Cardiac fibroblast (primary cell): ENCODE data around the gene ZFR.
A peak's percentile ranks its signal among the peaks of the same experiment; 100 is the strongest.
"Not testable (repeated sequence)": the region's sequence is repeated elsewhere in the genome, so short reads cannot be mapped to it uniquely, and the experiment has no call there.

Experiments
- DNase-seq, 2 donors: peaks; one replicate each; pipeline versions ENCODE4 v3.0.0 to v3.0.0-alpha.2; 2010; ENCODE audit warnings: low read depth in 2 of 2
- H3K4me3 ChIP-seq, 2 donors: replicated peaks in 1 of 2; 1 replicate in 1 of 2; 2 replicates in 1 of 2; pipeline ENCODE4 v1.5.1; 2011; ENCODE audit warnings: low read depth in 2 of 2, low read length in 2 of 2, mild to moderate bottlenecking in 2 of 2, moderate library complexity in 1 of 2
- TF ChIP-seq, protein P1 (sequence below): IDR thresholded peaks from one replicate; pipeline ENCODE4 v1.5.1; 2011; ENCODE audit warnings: low read depth, mild to moderate bottlenecking, low read length, inconsistent platforms

Gene ZFR

DNA sequence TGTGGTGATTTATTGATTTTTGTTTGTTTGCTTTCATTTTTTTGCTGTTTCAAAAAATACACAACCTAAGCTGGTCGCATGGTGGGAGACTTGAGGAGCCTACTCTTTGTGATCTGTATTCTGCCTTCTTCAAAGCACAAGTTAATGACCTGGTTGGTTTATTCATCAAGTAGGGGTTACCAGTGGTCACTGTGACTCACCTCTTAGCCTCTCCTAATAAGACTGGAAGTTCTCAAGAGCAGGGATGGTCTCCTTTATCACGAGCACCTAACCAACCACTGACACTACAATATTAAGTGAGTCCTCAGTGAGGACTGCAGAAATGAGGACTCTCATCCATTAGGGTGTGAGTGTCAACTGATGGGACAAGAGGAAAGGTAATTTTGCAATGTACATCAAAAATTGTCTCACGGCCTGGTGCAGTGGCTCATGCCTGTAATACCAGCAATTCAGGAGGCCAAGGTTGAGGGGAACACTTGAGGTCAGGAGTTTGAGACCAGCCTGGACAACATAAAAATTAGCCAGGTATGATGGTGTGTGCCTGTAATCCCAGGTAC lies 118.2 kb downstream of the ZFR start:
- DNase-seq: peak in 1 of 2 donors; percentile 45
- TF ChIP-seq, protein P1, sequence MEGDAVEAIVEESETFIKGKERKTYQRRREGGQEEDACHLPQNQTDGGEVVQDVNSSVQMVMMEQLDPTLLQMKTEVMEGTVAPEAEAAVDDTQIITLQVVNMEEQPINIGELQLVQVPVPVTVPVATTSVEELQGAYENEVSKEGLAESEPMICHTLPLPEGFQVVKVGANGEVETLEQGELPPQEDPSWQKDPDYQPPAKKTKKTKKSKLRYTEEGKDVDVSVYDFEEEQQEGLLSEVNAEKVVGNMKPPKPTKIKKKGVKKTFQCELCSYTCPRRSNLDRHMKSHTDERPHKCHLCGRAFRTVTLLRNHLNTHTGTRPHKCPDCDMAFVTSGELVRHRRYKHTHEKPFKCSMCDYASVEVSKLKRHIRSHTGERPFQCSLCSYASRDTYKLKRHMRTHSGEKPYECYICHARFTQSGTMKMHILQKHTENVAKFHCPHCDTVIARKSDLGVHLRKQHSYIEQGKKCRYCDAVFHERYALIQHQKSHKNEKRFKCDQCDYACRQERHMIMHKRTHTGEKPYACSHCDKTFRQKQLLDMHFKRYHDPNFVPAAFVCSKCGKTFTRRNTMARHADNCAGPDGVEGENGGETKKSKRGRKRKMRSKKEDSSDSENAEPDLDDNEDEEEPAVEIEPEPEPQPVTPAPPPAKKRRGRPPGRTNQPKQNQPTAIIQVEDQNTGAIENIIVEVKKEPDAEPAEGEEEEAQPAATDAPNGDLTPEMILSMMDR: no peak

GRCh38 chr5:32325616-32326015 lies 118.9 kb downstream of the ZFR start:
- TF ChIP-seq, protein P1: no peak
- no peak overlapping the region for H3K4me3 ChIP-seq
- no peak for DNase-seq

More for the DNA sequence above, 118.2 kb downstream of the ZFR start:
- no peak overlapping the region for H3K4me3 ChIP-seq

DNA sequence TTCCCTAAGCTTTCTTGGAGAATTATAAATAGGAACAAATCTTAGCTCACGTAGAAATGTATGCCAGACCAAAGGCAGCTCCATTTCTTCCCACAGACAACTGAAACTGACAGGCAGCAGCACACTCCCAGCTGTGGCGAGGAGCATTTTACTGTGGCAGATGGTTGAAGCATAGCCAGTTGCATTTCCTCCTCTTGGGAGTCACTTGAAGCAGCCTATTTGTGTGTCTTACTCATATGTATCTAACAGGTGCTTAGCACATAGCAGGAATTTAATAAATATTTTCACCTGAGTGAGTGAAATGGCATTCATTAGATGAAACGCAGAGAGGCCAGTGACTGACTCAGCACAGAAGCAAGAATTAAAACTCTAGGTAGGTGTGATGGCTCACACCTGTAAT lies 119.5 kb downstream of the ZFR start:
- TF ChIP-seq, protein P1: no peak
- no peak overlapping the region for H3K4me3 ChIP-seq
- DNase-seq: peak; percentile 22 to 51

GRCh38 chr5:32323741-32324140 lies 120.8 kb downstream of the ZFR start:
- H3K4me3 ChIP-seq: no peak overlapping the region
- no peak for DNase-seq
- TF ChIP-seq, protein P1: no peak

- DNase-seq: no peak
- TF ChIP-seq, protein P1: no peak
- H3K4me3 ChIP-seq: no peak overlapping the region
Measured at GRCh38 chr5:32322882-32323281, 121.7 kb downstream of the ZFR start.

- H3K4me3 ChIP-seq, DNase-seq: not testable (repeated sequence)
Measured at GRCh38 chr5:32321787-32322186, 122.8 kb downstream of the ZFR start.

DNA sequence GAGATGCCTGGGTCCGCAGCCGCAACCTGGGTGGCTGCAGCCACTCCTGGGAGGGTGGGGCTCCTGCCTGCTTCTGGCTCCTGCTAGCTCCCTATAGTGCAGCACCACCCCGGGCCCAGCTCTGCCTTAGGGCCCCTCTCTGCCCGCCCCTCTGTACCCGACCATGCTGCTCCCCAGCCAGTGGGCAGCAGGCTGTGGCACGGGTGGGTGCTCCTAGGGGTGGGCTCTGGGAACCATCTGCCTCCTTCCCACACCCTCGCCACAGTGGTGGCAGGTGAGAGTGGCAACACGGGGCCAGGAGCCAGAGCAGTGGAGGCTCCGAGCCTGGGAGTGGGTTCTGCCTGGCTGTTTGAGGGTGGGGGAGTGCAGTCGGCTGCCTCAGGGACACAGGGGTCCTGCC lies 124.0 kb downstream of the ZFR start:
- H3K4me3 ChIP-seq: no peak overlapping the region
- no peak for DNase-seq
- TF ChIP-seq, protein P1: no peak
